Spinal cord (tissue), 10 donors: ENCODE results near the gene CC2D1B. TPM values are rescaled to one million over a fixed set of nuclear protein-coding genes. Genes with fewer than 3 reads are reported as not detected.

Source experiments
- DNase-seq, 6 donors: peaks; one replicate each; pipeline versions ENCODE4 v3.0.0 to v3.0.0-alpha.2; 2013 to 2015; ENCODE audit warnings: low spot score in 6 of 6, low read depth in 4 of 6
- H3K27ac ChIP-seq: one replicate; pipeline ENCODE4 v1.5.1; 2013; ENCODE audit warnings: low read depth, low read length, control low read depth
- H3K27me3 ChIP-seq: one replicate; pipeline ENCODE4 v1.6.1; 2013; ENCODE audit warnings: low read length; ENCODE audit not compliant: control insufficient read depth, insufficient read depth
- H3K36me3 ChIP-seq: one replicate; pipeline ENCODE4 v1.6.1; 2013; ENCODE audit warnings: low read length; ENCODE audit not compliant: control insufficient read depth, insufficient read depth
- H3K4me1 ChIP-seq: one replicate; pipeline ENCODE4 v1.6.1; 2013; ENCODE audit warnings: low read length; ENCODE audit not compliant: control insufficient read depth, insufficient read depth
- H3K4me3 ChIP-seq: one replicate; pipeline ENCODE4 v1.5.1; 2013; ENCODE audit warnings: low read depth, low read length, control low read depth
- H3K9me3 ChIP-seq: one replicate; pipeline ENCODE4 v1.6.1; 2013; ENCODE audit warnings: low read length; ENCODE audit not compliant: control insufficient read depth, insufficient read depth
- WGBS: methylation state at CpG from one replicate; pipeline ENCODE4 v1.1.5; 2013; ENCODE audit warnings: missing lambda C conversion rate; ENCODE audit not compliant: insufficient coverage; 5-methylcytosine and 5-hydroxymethylcytosine counted together
- long read RNA-seq, 4 donors: transcript quantifications; one replicate each; lab custom pipeline, GENCODE V29; 2026
- polyA plus RNA-seq, 2 donors: library from polyadenylated mRNA; unstranded; fragments of 120-200 nt; gene quantifications; one replicate each; pipeline ENCODE4 v1.2.1, GENCODE V29; 2013; ENCODE audit not compliant: insufficient read length in 2 of 2
- total RNA-seq, 2 donors: library from RNA; depleted of rRNA in 1 of 2; stranded (reverse); fragments of 120-200 nt in 1 of 2; fragments of >200 nt in 1 of 2; gene quantifications; one replicate each; pipeline versions ENCODE4 v1.2.3 to v1.2.4, GENCODE V29; 2013 to 2014
- donor health status: healthy.

The CC2D1B gene, protein sequence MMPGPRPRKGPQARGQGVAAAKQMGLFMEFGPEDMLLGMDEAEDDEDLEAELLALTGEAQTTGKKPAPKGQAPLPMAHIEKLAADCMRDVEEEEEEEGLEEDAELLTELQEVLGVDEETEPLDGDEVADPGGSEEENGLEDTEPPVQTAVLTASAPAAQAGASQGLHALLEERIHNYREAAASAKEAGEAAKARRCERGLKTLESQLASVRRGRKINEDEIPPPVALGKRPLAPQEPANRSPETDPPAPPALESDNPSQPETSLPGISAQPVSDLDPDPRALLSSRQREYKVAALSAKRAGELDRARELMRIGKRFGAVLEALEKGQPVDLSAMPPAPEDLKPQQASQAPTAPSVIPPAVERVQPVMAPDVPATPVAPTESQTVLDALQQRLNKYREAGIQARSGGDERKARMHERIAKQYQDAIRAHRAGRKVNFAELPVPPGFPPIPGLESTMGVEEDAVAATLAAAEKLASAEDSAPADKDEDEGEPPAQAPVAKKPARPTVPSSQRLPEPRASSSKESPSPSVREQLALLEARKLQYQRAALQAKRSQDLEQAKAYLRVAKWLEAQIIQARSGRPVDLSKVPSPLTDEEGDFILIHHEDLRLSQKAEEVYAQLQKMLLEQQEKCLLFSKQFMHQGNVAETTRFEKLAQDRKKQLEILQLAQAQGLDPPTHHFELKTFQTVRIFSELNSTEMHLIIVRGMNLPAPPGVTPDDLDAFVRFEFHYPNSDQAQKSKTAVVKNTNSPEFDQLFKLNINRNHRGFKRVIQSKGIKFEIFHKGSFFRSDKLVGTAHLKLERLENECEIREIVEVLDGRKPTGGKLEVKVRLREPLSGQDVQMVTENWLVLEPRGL
- total RNA-seq, result 10 to 100 TPM in 1 of 2 donors, 1 to 10 TPM in 1; 9.2 to 25.3 TPM
- 10 to 100 TPM; 24.8 to 26.0 TPM for polyA plus RNA-seq
- long read RNA-seq, donor 1, result 0 reads
- long read RNA-seq, donor 2, partial matches to known transcripts, result 0 of 1 reads
- long read RNA-seq, donor 2, other reads (novel, unspliced or antisense), result 0 of 1 reads
- long read RNA-seq, donor 3, result 0 reads
- long read RNA-seq, donor 4, result 0 reads

- Histone ChIP-seq H3K4me3 (peak within 1 kb of the TSS; percentile 65), H3K4me1 (peaks cover 22% of the 10 kb centered on the region), H3K27ac (peak within 1 kb of the TSS; percentile 76), H3K27me3 (no peaks in the 10 kb centered on the region), H3K36me3 (peaks cover 26% of the 10 kb centered on the region), H3K9me3 (no peaks in the 10 kb centered on the region)
- under 1% methylated on average over 92 of the region's 92 CpGs for WGBS
- DNase-seq, result peak; percentile 85 to 99 (median 90)
Measured at GRCh38 chr1:52365746-52366516, at the start of gene CC2D1B. Gene CC2D1B, minus strand, starts transcription at chr1:52366205. Its CDS starts 1,585 bp downstream, at chr1:52364620.

DNA sequence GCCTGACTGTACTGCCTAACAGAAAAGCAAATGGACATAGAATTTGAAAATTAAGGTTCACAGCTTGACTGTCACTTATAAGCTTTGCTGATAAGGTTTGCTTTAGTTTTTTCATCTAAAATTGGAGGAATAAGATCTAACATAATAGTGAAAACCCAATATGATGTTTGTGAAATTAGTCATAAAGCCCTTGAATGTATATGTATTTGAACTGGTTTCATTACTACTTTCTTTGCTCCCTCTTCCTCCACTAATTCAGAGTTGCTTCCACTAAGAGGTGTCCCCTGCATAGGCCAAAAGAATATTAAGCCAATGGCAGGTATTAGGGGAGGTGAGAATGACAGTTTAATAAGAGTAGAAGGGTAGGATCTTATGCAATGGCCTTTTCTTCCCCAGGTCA is 48.9 kb upstream of the CC2D1B start:
- peaks cover 50% of the 10 kb centered on the region for H3K36me3 ChIP-seq
- H3K27me3 ChIP-seq, result no peaks in the 10 kb centered on the region
- no peak for DNase-seq
- no peak overlapping the region for H3K4me3 ChIP-seq
- no peaks in the 10 kb centered on the region for H3K4me1 ChIP-seq
- no peaks in the 10 kb centered on the region for H3K9me3 ChIP-seq
- no peak overlapping the region for H3K27ac ChIP-seq

GRCh38 chr1:52413410-52413989 is 47.5 kb upstream of the CC2D1B start:
- H3K4me3 ChIP-seq, result no peak overlapping the region
- peaks cover 56% of the 10 kb centered on the region for H3K36me3 ChIP-seq
- no peak overlapping the region for H3K27ac ChIP-seq
- WGBS, result 97% methylated on average over 6 of the region's 10 CpGs
- no peaks in the 10 kb centered on the region for H3K9me3 ChIP-seq
- H3K4me1 ChIP-seq, result no peaks in the 10 kb centered on the region
- no peak for DNase-seq
- no peaks in the 10 kb centered on the region for H3K27me3 ChIP-seq

DNA sequence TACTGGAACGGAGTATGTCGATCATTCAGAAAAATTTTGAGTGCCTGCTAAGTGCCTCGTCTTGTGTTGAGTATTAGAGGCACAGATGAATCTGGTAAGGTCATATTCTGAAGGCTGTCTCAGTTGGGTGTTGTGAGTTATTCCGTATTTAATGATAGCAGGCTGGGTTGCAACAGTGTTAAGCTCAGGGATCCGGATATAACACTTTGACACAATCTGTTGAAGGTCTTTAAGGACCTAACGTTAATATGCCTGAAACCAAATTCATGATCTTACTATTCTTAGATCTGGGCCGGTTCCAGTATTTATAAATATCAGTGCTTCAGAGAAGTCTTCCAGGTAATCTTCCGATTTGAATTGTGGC is 39.0 kb upstream of the CC2D1B start:
- H3K27me3 ChIP-seq, result no peaks in the 10 kb centered on the region
- H3K4me1 ChIP-seq, result peaks cover 11% of the 10 kb centered on the region
- peak overlapping the region; percentile 94 for H3K27ac ChIP-seq
- WGBS, result 7% methylated on average over 6 of the region's 8 CpGs
- DNase-seq, result no peak
- H3K36me3 ChIP-seq, result peaks cover 26% of the 10 kb centered on the region
- H3K9me3 ChIP-seq, result no peaks in the 10 kb centered on the region
- H3K4me3 ChIP-seq, result peak overlapping the region; percentile 94

DNA sequence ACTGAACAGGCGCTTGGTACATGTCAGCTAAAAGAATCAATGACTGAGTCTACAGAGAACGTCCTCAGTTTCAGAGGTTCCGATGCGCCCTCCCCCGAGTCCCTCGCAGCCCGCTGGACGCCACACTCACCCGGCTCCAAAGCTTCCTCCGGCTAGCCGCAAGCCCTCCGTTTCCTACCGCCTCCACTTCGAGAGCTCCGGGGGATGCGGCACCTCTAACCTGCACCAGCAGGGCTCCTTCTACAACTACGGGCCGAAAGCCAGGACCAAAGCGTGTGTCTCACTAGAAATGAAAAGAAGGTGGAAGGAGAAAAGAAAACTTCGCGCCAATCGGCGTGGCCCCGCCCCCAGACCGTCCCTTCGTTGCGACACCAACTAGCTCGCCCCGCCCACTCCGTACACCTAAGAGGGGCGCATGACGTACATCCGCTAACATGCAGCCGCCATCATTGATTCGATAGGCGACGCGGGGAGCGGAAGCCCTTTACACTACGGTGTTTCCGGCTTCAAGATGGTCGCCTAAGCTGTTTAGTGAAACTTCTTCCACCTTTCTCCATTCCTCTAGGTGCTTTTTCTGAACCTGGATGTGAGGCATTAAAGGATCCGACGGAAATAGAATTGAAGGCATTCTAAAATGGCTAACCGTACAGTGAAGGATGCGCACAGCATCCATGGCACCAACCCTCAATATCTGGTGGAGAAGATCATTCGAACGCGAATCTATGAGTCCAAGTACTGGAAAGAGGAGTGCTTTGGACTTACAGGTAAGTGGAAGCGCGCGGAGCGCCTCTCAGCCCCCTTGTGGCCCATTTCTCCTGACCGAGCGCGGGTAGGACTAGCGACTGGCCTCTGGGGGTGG is 38.3 kb upstream of the CC2D1B start, which contains the start of the genes ORC1 and PRPF38A:
Gene ORC1, minus strand, starts transcription at position 308 of the 859 bp plus-strand sequence. CDS start 2,200 bp downstream, outside the sequence.
Gene PRPF38A, plus strand, starts transcription at position 487 of the 859 bp plus-strand sequence. Its CDS starts 148 bp downstream, at position 635.
- Histone ChIP-seq H3K36me3 (peaks cover 25% of the 10 kb centered on the region), H3K4me1 (peaks cover 11% of the 10 kb centered on the region), H3K27me3 (no peaks in the 10 kb centered on the region), H3K9me3 (no peaks in the 10 kb centered on the region), H3K4me3 (peak within 1 kb of the TSS; percentile 94), H3K27ac (peak within 1 kb of the TSS; percentile 94)
- peak; percentile 94 to 99 (median 98) for DNase-seq
- WGBS, result 0% methylated on average over 51 of the region's 57 CpGs

GRCh38 chr1:52403566-52404115 is 37.6 kb upstream of the CC2D1B start:
- Histone ChIP-seq H3K36me3 (peaks cover 18% of the 10 kb centered on the region), H3K27ac (peak overlapping the region; percentile 22), H3K27me3 (no peaks in the 10 kb centered on the region), H3K4me3 (peak overlapping the region; percentile 94), H3K4me1 (peaks cover 11% of the 10 kb centered on the region), H3K9me3 (no peaks in the 10 kb centered on the region)
- no peak for DNase-seq
- WGBS, result 1% methylated on average over 12 of the region's 16 CpGs

DNA sequence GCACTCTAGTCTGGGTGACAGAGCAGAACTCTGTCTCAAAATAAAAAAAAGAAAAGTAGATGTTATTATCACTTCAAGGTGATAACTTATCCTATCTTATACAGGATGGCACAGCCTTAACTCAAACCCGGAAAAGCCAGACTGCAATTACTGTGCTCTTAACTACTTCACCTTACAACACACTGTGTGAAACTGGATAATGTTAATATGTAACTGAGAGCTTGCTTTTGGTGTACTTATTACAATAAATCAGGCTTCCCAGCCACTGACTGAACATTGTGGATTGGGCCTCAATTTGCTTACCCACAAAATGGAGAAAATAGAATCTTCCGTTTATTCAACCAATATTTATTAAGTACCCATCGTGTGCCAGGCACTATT is 36.8 kb upstream of the CC2D1B start:
- H3K9me3 ChIP-seq, result no peaks in the 10 kb centered on the region
- H3K36me3 ChIP-seq, result peaks cover 14% of the 10 kb centered on the region
- H3K27me3 ChIP-seq, result no peaks in the 10 kb centered on the region
- H3K4me1 ChIP-seq, result peaks cover 11% of the 10 kb centered on the region
- no CpG with 5 or more reads among the region's 3 CpGs for WGBS
- no peak for DNase-seq
- no peak overlapping the region for H3K27ac ChIP-seq
- no peak overlapping the region for H3K4me3 ChIP-seq

DNA sequence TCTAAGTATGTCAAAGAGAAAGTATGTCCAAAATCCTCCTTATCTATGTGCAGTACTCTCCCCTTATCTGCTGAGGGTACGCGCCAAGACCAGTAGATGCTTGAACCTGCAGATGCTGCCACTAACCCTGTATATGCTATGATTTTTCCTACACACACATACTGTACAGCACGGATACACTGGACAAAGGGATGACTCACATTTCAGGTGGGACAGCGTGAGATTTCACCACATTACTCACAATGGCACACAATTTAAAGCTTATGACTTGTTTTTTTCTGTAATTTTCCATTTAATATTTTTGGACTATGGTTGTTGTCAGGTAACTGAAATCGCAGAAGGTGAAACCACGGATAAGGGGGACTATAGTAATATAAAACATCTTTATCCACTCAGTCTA is 34.1 kb upstream of the CC2D1B start:
- Histone ChIP-seq H3K27ac (no peak overlapping the region), H3K9me3 (no peaks in the 10 kb centered on the region), H3K36me3 (peaks cover 3% of the 10 kb centered on the region), H3K27me3 (no peaks in the 10 kb centered on the region), H3K4me1 (peaks cover 6% of the 10 kb centered on the region), H3K4me3 (no peak overlapping the region)
- 100% methylated on average over 2 of the region's 6 CpGs for WGBS
- DNase-seq, result no peak
